Kidney (tissue), 14 donors: ENCODE measurements around the gene CACFD1. TPM values are rescaled to one million over a fixed set of nuclear protein-coding genes. Genes with fewer than 3 reads are reported as not detected.

Experiments used
- DNase-seq, 5 donors: peaks; one replicate each; pipeline ENCODE4 v3.0.0-alpha.2; 2013 to 2020
- FAIRE-seq: peaks from 2 replicates; lab custom pipeline; 2012; peaks lifted over from hg19 to GRCh38; lab: Jason Lieb, UNC
- H3K27ac ChIP-seq, 2 donors: one replicate each; pipeline ENCODE4 v1.7.0; 2013; ENCODE audit warnings: low read depth in 2 of 2, low read length in 2 of 2, inconsistent platforms in 1 of 2
- H3K27me3 ChIP-seq: one replicate; pipeline ENCODE4 v1.7.1; 2013; ENCODE audit warnings: low read length, inconsistent platforms; ENCODE audit not compliant: control insufficient read depth, insufficient read depth
- H3K36me3 ChIP-seq, 3 donors: one replicate each; pipeline versions ENCODE4 v1.7.0 to v1.7.1; 2013; ENCODE audit warnings: low read length in 3 of 3, control low read depth in 1 of 3, inconsistent platforms in 1 of 3; ENCODE audit not compliant: insufficient read depth in 3 of 3, control insufficient read depth in 2 of 3
- H3K4me1 ChIP-seq, 3 donors: one replicate each; pipeline versions ENCODE4 v1.7.0 to v1.7.1; 2013; ENCODE audit warnings: low read length in 3 of 3, inconsistent platforms in 1 of 3, low read depth in 1 of 3; ENCODE audit not compliant: control insufficient read depth in 2 of 3, insufficient read depth in 2 of 3
- H3K4me3 ChIP-seq, 3 donors: one replicate each; pipeline versions ENCODE4 v1.7.0 to v1.8.1; 2013; ENCODE audit warnings: low read length in 3 of 3, control low read depth in 1 of 3, inconsistent platforms in 1 of 3
- H3K9ac ChIP-seq, 3 donors: one replicate each; pipeline versions ENCODE4 v1.7.0 to v1.7.1; 2013; ENCODE audit warnings: low read length in 3 of 3, control low read depth in 1 of 3, inconsistent platforms in 1 of 3
- H3K9me3 ChIP-seq, 3 donors: one replicate each; pipeline versions ENCODE4 v1.7.0 to v1.7.1; 2013; ENCODE audit warnings: low read length in 3 of 3, control low read depth in 1 of 3, inconsistent platforms in 1 of 3; ENCODE audit not compliant: control insufficient read depth in 2 of 3, insufficient read depth in 1 of 3
- CTCF ChIP-seq: IDR thresholded peaks from 3 replicates; pipeline ENCODE4 v1.5.1; 2012; ENCODE audit warnings: mild to moderate bottlenecking, moderate library complexity, borderline replicate concordance; ENCODE audit not compliant: insufficient read depth; ENCODE audit errors: extremely low read depth
- intact Hi-C: fragments of 100-400 bp; cut with DNase I; formaldehyde crosslinking; loops from one replicate; pipeline ENCODE4 v1.11.1; 2022
- polyA plus RNA-seq: library from polyadenylated mRNA; stranded (reverse); fragments of 350-450 nt; fragmentation: Illumina TruSeq; extraction: RNeasy Lipid Tissue Mini Kit (QIAGEN cat#74804); gene quantifications from one replicate; pipeline ENCODE4 v1.2.3, GENCODE V29; 2014; ENCODE audit warnings: low read depth, low replicate concordance; ENCODE audit not compliant: insufficient read depth
- total RNA-seq: library from RNA; stranded (reverse); fragmentation: NEBNext Ultra II Directional; extraction: Animal tissue kit (Norgen Biotek cat#: 25700); gene quantifications from one replicate; pipeline ENCODE4 v1.2.1, GENCODE V29; 2021
- donor health status: control.
- donor health status: control.
- donor health status: control.
- donor health status: control.
- donor health status: control.
- donor health status: DM: yes; HTN: yes; CAD: no.
- donor health status: Normal renal cell carcinoma (clear cell type).

Gene CACFD1
- total and polyA plus RNA-seq, 2 donors from 2014 or later, result 37.3 to 37.8 TPM

GRCh38 chr9:133516256-133516960 lies 56.6 kb downstream of the CACFD1 start:
- Histone ChIP-seq H3K4me3 (no peak overlapping the region), H3K4me1 (peaks cover 0 to 18% (median 9%) of the 10 kb centered on the region in 3 donors), H3K36me3 (no peaks in the 10 kb centered on the region), H3K27me3 (no peaks in the 10 kb centered on the region), H3K9ac (no peak overlapping the region), H3K9me3 (no peaks in the 10 kb centered on the region), H3K27ac (no peak overlapping the region)
- TF ChIP-seq CTCF, result no peak
- no peak for FAIRE-seq
- intact Hi-C loops, result no loop called here
- DNase-seq, result peak in 1 of 5 donors; percentile 62

- DNase-seq, result peak in 1 of 5 donors; percentile 39
- no peak for TF ChIP-seq CTCF
- H3K27ac ChIP-seq, result no peak overlapping the region
- intact Hi-C loops, result no loop called here
- H3K4me1 ChIP-seq, result peaks cover 0 to 24% (median 9%) of the 10 kb centered on the region in 3 donors
- no peak for FAIRE-seq
- no peaks in the 10 kb centered on the region for H3K36me3 ChIP-seq
- H3K27me3 ChIP-seq, result no peaks in the 10 kb centered on the region
- H3K9ac ChIP-seq, result no peak overlapping the region
- no peak overlapping the region for H3K4me3 ChIP-seq
- H3K9me3 ChIP-seq, result no peaks in the 10 kb centered on the region
Observed at GRCh38 chr9:133516961-133517350, 57.2 kb downstream of the CACFD1 start.

DNA sequence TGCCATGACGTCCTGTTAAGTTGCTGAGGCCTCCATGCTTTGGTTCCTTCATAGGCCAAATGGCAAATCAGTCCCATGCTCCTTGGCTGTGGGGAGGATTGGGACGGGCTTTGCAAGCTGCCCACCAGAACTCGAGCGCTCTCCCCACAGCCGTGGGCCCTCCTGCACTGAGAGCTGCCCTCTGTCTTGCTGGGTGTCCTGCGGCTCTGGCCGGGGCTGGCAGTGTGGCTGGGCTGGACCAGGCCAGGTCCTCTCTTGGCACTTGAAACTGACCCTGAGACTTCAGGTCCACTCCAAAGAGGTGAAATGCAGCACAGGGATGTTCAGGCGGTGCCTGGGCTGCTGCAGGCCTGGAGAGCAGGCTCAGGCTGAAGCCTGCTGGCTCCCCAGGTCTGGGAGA lies 57.9 kb downstream of the CACFD1 start:
- Histone ChIP-seq H3K27me3 (no peaks in the 10 kb centered on the region), H3K4me3 (no peak overlapping the region), H3K9me3 (no peaks in the 10 kb centered on the region), H3K4me1 (peaks cover 0 to 21% (median 9%) of the 10 kb centered on the region in 3 donors), H3K9ac (no peak overlapping the region), H3K36me3 (no peaks in the 10 kb centered on the region), H3K27ac (no peak overlapping the region)
- no peak for FAIRE-seq
- TF ChIP-seq CTCF, result no peak
- intact Hi-C loops, result no loop called here
- DNase-seq, result peak in 1 of 5 donors; percentile 37
